Measurements from ENCODE around the gene NAIP.
"Not testable (repeated sequence)": the region's sequence is repeated elsewhere in the genome, so short reads cannot be mapped to it uniquely, and the experiment has no call there.

Gene NAIP

DNA sequence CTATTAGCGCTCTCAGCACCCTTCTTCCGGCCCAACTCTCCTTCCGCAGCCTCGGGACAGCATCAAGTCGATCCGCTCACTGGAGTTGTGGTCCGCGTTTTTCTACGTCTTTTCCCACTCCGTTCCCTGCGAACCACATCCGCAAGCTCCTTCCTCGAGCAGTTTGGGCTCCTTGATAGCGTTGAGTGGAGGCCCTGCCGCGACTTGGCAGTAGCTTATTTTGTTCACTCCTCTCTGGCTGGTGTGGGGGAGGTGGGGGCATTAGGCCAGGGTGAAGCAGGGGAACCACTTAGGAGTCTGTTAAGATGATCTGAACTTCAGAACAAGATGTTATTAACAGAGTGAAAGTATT, 100.0 kb downstream of the NAIP start:
- DNase-seq (ENCODE audit: low read depth), result not testable (repeated sequence)

Data from amniotic epithelial cell (primary cell).